HCT116 (cell line): ENCODE results near the gene RET.

Source experiments
- EGR1 ChIP-seq: IDR thresholded peaks from 2 replicates; pipeline ENCODE4 v1.6.1; 2012; ENCODE audit warnings: low read depth
- JUND ChIP-seq: IDR thresholded peaks from 2 replicates; pipeline ENCODE4 v1.6.1; 2012
- POLR2A ChIP-seq: IDR thresholded peaks from 2 replicates; pipeline ENCODE4 v1.7.0; 2011; ENCODE audit warnings: borderline replicate concordance; ENCODE audit not compliant: insufficient read depth, insufficient read length; ENCODE audit errors: extremely low read depth
- TF ChIP-seq, protein P1 (sequence below), 3 experiments: fragments of 200-600 bp in 1 of 3; sonication (generic) in 1 of 3; IDR thresholded peaks in 2 of 3; conservative IDR thresholded peaks in 1 of 3; 2 replicates each; pipeline ENCODE4 v1.5.1; 2012 to 2017; ENCODE audit warnings: low read depth in 2 of 3, low read length in 2 of 3, antibody characterized with exemption in 1 of 3, borderline replicate concordance in 1 of 3, control low read depth in 1 of 3, mild to moderate bottlenecking in 1 of 3, mixed read lengths in 1 of 3, mixed run types in 1 of 3, moderate library complexity in 1 of 3; ENCODE audit not compliant: insufficient read depth in 1 of 3
- TF ChIP-seq, protein P2 (sequence below): IDR thresholded peaks from 2 replicates; pipeline ENCODE4 v1.6.1; 2012; ENCODE audit warnings: low read depth
- TF ChIP-seq, protein P3 (sequence below): IDR thresholded peaks from 2 replicates; pipeline ENCODE4 v1.6.1; 2012
- TF ChIP-seq, protein P4 (sequence below): IDR thresholded peaks from 2 replicates; pipeline ENCODE4 v1.6.1; 2012
- TF ChIP-seq, protein P5 (sequence below): IDR thresholded peaks from 2 replicates; pipeline ENCODE4 v1.6.1; 2011; ENCODE audit warnings: mild to moderate bottlenecking, low read length, moderate library complexity; ENCODE audit not compliant: insufficient replicate concordance; ENCODE audit errors: extremely low read depth

DNA sequence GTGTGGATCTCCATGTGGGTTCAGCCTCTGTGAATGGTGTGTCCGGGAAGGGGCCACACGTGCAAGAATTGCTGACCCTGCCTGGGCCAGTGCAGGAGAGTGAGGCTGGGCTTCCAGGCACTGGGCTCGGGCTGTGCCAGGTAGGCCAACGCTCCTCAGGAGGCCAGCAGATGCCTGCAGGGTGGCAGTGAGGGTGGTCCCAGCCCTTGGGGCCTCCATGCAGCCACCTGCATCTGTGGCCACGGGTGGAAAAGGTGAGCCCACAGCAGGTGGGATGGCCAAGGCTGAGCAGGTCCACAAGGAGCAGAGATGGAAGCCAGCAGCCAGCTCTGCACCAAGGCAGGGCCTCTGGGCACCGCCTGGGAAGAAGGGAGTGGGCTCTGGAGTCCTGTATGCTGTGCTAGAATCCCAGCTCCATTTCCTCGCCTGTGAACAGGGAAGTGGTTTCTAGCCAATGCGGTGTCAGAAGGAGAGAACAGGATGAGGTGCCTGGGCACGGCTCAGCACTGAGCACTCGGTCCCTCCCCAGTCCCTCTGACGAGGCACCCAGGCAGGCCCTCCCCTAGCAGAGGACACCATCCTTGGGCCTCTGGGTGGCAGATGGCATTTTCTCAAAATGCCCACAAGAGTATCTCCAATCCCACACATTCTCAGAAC is 31.1 kb upstream of the RET start:
- TF ChIP-seq, protein P1, sequence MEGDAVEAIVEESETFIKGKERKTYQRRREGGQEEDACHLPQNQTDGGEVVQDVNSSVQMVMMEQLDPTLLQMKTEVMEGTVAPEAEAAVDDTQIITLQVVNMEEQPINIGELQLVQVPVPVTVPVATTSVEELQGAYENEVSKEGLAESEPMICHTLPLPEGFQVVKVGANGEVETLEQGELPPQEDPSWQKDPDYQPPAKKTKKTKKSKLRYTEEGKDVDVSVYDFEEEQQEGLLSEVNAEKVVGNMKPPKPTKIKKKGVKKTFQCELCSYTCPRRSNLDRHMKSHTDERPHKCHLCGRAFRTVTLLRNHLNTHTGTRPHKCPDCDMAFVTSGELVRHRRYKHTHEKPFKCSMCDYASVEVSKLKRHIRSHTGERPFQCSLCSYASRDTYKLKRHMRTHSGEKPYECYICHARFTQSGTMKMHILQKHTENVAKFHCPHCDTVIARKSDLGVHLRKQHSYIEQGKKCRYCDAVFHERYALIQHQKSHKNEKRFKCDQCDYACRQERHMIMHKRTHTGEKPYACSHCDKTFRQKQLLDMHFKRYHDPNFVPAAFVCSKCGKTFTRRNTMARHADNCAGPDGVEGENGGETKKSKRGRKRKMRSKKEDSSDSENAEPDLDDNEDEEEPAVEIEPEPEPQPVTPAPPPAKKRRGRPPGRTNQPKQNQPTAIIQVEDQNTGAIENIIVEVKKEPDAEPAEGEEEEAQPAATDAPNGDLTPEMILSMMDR (IDR thresholded peaks at IDR 0.05 in 2 of 3, conservative IDR thresholded peaks at IDR 0.05 in 1 of 3; ENCODE audit: borderline replicate concordance in 1 of 3, insufficient read depth in 1 of 3, low read depth in 2 of 3, low read length in 2 of 3) = no peak
- TF ChIP-seq, protein P2, sequence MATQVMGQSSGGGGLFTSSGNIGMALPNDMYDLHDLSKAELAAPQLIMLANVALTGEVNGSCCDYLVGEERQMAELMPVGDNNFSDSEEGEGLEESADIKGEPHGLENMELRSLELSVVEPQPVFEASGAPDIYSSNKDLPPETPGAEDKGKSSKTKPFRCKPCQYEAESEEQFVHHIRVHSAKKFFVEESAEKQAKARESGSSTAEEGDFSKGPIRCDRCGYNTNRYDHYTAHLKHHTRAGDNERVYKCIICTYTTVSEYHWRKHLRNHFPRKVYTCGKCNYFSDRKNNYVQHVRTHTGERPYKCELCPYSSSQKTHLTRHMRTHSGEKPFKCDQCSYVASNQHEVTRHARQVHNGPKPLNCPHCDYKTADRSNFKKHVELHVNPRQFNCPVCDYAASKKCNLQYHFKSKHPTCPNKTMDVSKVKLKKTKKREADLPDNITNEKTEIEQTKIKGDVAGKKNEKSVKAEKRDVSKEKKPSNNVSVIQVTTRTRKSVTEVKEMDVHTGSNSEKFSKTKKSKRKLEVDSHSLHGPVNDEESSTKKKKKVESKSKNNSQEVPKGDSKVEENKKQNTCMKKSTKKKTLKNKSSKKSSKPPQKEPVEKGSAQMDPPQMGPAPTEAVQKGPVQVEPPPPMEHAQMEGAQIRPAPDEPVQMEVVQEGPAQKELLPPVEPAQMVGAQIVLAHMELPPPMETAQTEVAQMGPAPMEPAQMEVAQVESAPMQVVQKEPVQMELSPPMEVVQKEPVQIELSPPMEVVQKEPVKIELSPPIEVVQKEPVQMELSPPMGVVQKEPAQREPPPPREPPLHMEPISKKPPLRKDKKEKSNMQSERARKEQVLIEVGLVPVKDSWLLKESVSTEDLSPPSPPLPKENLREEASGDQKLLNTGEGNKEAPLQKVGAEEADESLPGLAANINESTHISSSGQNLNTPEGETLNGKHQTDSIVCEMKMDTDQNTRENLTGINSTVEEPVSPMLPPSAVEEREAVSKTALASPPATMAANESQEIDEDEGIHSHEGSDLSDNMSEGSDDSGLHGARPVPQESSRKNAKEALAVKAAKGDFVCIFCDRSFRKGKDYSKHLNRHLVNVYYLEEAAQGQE = no peak
- TF ChIP-seq POLR2A (no peak), EGR1 (no peak), JUND (no peak)
- TF ChIP-seq, protein P3, sequence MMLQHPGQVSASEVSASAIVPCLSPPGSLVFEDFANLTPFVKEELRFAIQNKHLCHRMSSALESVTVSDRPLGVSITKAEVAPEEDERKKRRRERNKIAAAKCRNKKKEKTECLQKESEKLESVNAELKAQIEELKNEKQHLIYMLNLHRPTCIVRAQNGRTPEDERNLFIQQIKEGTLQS = no peak
- TF ChIP-seq, protein P4, sequence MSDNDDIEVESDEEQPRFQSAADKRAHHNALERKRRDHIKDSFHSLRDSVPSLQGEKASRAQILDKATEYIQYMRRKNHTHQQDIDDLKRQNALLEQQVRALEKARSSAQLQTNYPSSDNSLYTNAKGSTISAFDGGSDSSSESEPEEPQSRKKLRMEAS = no peak
- TF ChIP-seq, protein P5, sequence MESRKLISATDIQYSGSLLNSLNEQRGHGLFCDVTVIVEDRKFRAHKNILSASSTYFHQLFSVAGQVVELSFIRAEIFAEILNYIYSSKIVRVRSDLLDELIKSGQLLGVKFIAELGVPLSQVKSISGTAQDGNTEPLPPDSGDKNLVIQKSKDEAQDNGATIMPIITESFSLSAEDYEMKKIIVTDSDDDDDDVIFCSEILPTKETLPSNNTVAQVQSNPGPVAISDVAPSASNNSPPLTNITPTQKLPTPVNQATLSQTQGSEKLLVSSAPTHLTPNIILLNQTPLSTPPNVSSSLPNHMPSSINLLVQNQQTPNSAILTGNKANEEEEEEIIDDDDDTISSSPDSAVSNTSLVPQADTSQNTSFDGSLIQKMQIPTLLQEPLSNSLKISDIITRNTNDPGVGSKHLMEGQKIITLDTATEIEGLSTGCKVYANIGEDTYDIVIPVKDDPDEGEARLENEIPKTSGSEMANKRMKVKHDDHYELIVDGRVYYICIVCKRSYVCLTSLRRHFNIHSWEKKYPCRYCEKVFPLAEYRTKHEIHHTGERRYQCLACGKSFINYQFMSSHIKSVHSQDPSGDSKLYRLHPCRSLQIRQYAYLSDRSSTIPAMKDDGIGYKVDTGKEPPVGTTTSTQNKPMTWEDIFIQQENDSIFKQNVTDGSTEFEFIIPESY = no peak
